Activated CD8-positive, alpha-beta memory T cell treated with anti-CD3 and anti-CD28 coated beads for 36 hours (primary cell): ENCODE results near the gene FOXA3. TPM values are rescaled to one million over a fixed set of nuclear protein-coding genes. Genes with fewer than 3 reads are reported as not detected.

ENCODE experiments used
- CTCF ChIA-PET: fragments of 350-600 bp; sonication (Branson Sonifier 250); formaldehyde crosslinking; loops from one replicate; lab custom pipeline; 2021; ENCODE audit warnings: antibody characterized with exemption; lab: Charles Lee
- POLR2A ChIA-PET: fragments of 350-600 bp; sonication (Branson Sonifier 250); formaldehyde crosslinking; loops from one replicate; lab custom pipeline; 2021; ENCODE audit warnings: antibody characterized with exemption; lab: Charles Lee
- total RNA-seq, 2 experiments: library from RNA; stranded (reverse); gene quantifications; one replicate each; pipeline ENCODE4 v1.2.3, GENCODE V29; 2021

Gene FOXA3
- total RNA-seq, 2 experiments from 2014 or later: 0.52 to 0.74 TPM

DNA sequence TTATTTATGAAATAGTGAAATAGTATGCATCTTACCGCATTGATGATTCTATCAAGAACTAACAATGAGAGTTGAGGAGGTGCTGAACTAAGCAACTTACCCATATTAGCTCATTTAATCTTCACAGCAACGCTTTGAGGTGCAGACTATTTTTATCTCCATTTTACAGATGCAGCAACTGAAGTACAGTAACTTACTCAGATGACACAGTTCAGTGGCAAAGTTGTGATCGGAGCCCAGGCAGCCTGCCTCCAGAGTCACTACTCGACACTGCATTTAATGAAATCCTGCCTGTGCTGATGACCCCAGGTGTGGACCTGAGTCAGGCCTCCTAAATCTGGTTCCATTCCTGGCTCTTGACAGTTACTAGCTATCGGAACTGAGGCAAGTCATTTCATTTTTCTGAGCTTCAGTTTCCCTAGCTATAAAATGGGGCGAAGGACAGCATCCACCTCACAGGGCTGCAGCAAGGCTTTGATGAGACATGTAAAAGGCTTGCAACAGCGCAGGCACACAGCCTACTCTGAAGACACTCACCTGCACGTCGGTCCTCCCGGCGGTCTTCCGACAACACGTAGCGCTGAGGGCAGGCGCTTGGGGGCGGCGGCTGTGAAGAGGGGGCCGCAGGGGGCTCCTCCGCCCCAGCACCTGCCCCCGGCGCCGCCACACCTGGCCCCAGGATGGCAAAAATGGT, 36.8 kb downstream of the FOXA3 start:
- ChIA-PET POLR2A (interaction anchor here (0.6 to 0.8 kb wide), 2 partner anchors 37 to 545 kb away, joined by 4 to 5 read pairs; no protein-coding TSS in a partner anchor), CTCF (interaction anchor here (0.6 to 4.3 kb wide), 6 partner anchors 15 to 132 kb away, joined by 3 to 23 read pairs (median 4); partner anchors contain the start of genes FOXA3, IRF2BP1, SIX5 and SYMPK)

DNA sequence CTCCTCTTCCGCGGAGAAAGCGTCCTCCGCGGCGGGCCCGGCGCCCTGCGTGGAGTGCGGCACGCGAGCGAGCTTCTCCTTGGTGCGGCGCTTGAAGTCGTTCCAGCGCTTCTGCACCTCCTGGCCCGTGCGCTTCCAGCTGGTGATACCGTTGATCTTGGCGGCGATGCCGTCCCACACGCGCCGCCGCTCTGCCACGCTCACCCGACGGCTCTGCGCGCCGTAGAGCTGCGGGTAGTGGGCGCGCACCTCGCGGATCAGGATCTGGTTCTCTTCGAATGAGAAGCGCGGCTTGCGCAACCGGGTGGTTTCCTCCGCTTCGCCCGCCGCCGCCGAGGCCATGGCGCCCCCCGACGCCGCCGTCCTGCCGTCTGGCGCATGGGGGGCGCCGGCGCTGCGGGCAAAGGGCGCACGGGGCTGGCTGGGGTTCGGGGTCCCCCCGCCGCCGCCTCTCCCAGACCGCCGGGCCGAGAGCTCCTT, 37.3 kb downstream of the FOXA3 start:
- ChIA-PET POLR2A (interaction anchor here (0.8 to 2.2 kb wide), 3 partner anchors 15 to 94 kb away, joined by 5 to 19 read pairs (median 6); partner anchors contain the start of genes CCDC61 and IRF2BP1), CTCF (interaction anchor here (1.3 to 4.3 kb wide), 2 partner anchors 38 to 108 kb away, joined by 4 to 23 read pairs; partner anchors contain the start of genes FOXA3 and SYMPK)

DNA sequence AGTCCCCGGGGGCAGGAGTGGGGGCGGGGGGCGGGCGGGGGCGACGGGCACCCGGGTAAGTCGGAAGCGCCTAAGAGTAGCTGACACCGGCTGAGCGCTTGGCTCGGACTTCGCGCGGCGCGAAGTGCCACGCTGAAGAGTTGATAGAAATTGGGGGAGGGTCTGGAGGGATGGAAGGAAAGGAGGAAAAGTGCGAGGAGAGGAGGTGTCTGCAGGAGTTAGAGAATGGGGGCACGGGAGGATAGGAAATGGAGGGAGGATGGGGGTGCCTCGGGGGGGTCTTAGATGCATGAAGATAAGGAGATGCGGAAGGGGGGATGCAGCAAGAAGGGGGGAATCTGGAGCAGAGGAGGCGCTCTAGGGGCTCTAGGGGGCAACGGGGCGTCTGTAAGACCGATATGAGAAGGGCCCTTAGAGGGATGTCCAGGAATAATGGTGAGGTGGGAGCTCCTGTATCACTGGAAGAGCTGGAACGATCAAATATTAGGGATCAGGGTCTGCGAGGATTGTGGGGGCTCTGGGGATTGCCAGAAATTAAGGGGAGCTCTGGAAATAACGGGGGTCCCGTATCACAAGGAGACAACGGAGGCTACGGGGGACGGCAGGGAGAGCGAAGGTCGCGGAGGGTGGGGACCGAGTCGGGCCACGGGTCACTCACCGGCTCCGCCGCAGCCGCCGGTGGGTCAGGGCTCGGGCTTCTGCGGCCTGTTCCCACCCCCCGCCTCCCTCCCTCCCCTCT, 38.0 kb downstream of the FOXA3 start, which contains the start of gene MYPOP:
Gene MYPOP (minus strand): TSS at position 702 of the 739 bp plus-strand sequence. CDS start 840 bp downstream, outside the sequence.
- ChIA-PET POLR2A (interaction anchor here (0.8 to 2.2 kb wide), 3 partner anchors 16 to 93 kb away, joined by 5 to 19 read pairs (median 6); partner anchors contain the start of genes CCDC61 and IRF2BP1), CTCF (interaction anchor here (0.5 to 4.3 kb wide), 5 partner anchors 17 to 363 kb away, joined by 3 to 23 read pairs (median 4); partner anchors contain the start of genes FOXA3 and SYMPK)

DNA sequence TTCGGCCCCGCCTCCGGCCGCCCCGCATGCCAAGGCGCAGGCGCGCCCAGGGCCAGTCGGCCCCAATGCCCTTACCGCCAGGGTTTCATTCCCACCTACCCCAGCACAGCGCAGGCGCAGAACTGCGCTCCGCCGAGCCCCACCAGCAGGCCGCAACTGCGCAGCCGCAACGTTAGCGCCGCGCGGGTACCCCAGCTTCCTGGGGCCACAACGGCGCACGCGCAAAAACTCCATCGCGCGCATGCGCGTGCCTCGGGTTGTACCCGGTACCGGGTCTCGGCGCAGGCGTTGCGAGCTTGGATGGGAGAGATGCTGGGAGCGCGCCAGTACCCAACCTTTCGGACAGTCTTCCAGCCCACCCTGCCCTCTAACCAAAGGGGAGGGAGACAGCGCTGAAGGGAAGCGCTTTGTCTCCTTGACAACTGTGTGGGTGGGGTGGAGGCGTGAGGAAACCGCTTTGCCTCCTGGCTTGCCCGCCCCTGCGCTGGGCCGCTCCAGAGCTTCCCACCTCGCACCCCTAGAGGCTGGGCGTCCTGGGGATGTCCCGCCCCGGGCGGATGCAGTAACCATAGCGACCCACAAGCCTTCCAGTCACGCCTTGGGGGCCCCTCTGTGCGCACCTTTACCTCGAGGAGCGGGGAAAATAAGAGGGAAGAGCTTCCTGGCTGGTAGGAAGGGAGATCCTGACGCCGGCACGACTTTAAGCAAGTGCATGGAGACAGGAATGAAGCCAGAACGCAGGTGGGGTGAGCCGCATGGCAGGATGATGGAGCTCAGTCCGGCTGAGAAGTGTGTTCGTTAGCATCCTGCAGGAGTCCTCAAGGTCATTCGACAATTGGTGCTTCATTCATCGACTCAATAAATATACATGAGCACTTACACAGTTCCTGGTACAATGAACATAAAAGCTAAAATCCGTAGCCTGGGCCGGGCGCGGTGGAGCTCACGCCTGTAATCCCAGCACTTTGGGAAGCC, 38.8 kb downstream of the FOXA3 start:
- CTCF ChIA-PET: interaction anchor here (0.5 to 4.3 kb wide), 7 partner anchors 18 to 843 kb away, joined by 3 to 23 read pairs (median 4); partner anchors contain the start of genes FOXA3 and SYMPK
- POLR2A ChIA-PET: interaction anchor here (0.5 to 2.2 kb wide), 5 partner anchors 17 to 227 kb away, joined by 3 to 19 read pairs (median 6); partner anchors contain the start of genes CCDC61, IRF2BP1 and SYMPK

DNA sequence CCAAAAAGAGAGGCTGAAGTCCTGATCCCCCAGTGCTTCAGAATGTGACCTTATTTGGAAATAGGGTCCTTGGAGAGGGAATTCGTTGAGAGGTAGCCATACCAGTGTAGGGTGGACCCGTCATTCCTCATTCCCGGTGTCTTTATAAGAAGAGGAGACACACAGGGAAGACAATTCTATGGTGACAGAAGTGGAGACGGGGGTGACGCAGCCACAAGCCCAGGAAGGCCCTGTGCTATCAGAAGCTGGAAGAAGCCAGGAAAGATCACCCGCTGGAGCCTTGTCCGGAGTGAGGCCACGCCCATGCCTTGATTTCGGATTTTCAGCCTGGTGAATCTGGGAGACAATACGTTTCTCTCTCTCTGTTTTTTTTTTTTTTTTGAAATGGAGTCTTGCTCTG, 40.9 kb downstream of the FOXA3 start:
- ChIA-PET CTCF (no interaction called here), POLR2A (no interaction called here)

DNA sequence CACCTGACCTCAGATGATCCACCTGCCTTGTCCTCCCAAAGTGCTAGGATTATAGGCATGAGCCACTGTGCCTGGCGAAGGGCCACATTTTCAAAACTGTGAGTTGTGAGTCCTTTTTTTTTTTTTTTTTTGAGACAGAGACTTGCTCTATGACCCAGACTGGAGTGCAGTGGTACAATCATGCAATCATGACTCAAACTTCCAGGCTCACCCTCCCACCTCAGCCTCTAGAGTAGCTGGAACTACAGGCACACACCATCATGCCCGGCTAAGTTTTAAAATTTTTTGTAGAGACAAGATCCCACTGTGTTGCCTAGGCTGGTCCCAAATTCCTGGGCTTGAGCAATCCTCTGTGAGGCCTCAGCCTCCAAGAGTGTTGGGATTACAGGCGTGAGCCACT, 42.1 kb downstream of the FOXA3 start:
- ChIA-PET POLR2A (no interaction called here), CTCF (interaction anchor here (0.6 to 1.8 kb wide), 4 partner anchors 20 to 116 kb away, joined by 3 to 6 read pairs (median 3); no protein-coding TSS in a partner anchor)

DNA sequence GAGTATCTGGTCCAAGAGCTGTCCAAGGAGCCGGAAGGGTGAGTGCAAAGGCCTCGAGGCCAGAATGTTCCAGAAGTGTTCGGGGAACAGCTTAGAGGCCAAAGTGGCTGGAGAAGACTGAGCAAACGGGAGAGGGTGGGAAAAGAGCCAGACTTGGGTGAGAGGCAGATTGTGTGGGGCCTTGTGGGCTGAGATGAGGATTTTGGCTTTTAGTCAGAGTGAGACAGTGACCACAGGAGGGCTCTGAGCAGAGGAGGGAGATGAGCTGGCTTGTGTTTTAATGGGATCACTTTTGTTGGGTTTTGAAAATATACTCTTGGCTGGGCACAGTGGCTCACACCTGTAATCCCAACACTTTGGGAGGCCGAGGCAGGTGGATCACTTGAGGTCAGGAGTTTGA, 44.8 kb downstream of the FOXA3 start:
- CTCF ChIA-PET: interaction anchor here (0.6 to 1.3 kb wide), 2 partner anchors 101 to 178 kb away, joined by 3 read pairs; partner anchors contain the start of gene FBXO46

DNA sequence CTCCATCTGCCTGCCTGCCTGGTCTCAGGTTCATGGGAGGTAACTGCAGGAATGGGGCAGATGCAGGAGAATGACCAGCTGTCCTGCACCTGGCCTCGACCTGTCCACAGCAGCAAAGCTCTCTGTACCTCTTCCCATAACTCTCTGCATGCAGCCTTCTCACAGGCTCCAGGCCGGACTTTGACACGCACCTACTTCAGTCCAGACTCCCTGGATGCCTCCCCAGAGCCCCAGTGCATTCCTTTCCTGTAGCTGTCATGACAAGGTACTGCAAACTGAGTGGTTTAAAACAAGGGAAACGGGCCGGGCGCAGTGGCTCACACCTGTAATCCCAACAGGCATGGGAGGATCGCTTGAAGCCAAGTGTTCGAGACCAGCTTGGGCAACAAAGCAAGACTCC, 47.2 kb downstream of the FOXA3 start:
- CTCF ChIA-PET: no interaction called here
- POLR2A ChIA-PET: no interaction called here

More for the DNA sequence above, 44.8 kb downstream of the FOXA3 start:
- POLR2A ChIA-PET: no interaction called here

DNA sequence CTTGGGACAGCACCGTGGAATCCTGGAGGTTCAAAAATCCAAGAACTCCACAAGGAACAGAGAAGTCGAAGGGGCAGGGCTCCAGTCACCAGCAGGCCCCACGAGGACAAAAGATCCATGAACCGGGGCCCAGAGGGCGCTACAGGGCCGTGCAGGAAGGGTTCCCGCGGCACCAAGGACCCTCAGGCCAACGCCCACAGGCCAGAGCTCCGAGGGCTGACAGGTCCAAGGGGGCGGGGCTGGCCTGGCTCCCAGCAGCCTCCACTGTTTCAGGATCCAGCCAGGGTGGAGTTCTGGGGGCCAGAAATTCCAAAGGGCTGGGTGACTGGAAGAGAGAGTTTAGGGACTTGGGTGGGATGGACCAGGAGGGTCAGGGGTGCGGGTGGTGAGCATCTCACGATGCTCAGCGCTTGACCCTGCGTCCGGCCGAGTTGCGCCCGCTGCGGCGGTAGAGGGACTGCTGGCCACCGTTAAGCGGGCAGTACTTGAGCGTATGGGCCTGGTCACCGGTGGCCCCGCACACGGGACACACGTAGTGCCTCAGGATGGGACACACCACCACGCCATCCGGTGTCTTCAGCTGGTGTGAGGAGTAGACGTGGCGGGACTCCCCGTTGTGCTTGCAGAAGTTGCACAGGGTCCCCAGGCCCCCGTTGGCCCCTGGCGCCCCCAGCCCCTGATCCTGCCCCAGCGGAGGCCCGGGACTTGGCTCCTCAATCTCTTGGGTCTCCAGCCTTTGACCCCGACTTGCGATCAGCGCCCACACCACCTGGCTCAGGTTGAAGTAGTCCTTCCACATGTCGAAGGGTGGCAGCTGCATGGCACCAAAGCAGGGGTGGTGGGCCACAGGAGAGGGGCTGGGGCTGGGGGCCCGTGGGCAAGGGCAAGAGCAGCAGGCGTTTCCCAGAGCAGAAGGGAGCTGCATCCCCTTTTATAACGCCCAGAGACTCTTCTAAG, 50.0 kb downstream of the FOXA3 start, which contains the start of gene NANOS2:
Gene NANOS2 (minus strand): TSS at position 905 of the 957 bp plus-strand sequence. CDS start 85 bp downstream, at position 820.
- CTCF ChIA-PET: interaction anchor here (0.8 kb wide), 1 partner anchor 16 kb away, joined by 3 read pairs; no protein-coding TSS in a partner anchor

DNA sequence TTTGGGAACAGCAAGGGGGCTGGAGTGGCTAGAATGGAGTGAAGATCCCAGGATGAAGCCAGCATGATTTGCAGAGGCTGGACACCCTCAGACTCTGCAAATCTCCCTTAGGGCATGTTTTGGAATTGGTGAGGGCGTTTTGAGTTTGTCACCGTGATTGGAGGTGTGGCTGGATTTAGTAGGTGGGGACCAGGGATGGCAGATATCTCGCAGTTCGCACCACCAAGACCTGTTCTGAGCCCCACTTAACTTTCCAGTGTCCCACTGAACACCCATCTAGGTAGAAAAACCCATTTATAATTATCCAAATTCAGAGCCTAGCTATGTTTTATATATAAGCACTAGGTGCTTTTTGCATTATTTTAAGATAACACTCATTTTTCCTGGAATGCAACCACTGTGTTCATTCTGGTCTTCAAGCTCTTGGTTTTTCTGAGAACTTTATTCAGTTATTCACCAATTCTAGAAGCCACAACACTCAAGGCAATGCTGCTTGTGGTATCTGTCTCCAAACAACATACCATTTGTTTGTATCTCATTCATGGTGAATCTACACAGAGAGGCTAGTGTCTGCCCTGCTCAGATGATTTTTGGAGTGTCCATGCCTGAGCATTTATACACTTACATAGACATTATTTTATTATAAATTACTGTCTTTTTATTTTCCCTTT, 53.4 kb downstream of the FOXA3 start:
- ChIA-PET POLR2A (no interaction called here), CTCF (interaction anchor here (0.7 kb wide), 2 partner anchors 28 to 54 kb away, joined by 3 to 4 read pairs; partner anchors contain the start of gene SYMPK)

More for the DNA sequence above, 50.0 kb downstream of the FOXA3 start, which contains the start of gene NANOS2:
- POLR2A ChIA-PET: no interaction called here

DNA sequence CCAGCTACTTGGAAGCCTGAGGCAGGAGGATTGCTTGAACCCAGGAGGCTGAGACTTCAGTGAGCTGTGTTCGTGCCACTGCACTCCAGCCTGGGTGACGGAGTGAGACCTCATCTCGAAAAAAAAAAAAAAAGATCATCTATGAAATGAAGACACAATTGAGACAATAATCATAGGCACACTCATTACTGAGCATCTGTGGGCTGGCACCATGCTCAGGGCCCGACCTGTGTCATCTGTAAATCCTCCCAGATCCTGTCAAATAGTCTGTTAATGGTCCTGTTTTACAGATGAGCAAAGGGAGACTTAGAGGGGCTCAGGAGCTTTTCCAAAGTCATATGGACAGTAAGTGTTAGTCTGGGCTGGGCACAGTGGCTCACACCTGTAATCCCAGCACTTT, 54.6 kb downstream of the FOXA3 start:
- POLR2A ChIA-PET: interaction anchor here (0.6 kb wide), 1 partner anchor 9 kb away, joined by 4 read pairs; no protein-coding TSS in a partner anchor
- CTCF ChIA-PET: no interaction called here

DNA sequence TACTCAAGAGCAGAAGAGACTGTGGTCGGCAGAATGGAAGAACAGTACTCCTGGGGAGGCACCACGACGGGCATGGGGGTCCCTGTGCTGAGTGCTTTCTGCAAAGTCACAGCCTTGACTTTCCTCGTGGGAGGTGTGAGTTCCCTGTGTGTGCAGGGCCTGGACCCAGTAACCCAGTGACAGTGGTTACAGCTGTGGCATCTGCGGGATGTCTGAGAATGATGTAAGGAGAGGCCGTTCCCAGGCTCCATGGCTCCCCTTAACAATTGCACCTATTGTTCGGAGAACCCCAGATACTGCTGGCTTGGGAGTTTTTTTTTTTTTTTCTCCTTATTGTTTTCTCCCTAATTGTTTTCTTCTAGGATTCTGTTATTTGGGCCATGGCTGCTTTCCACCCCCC, 55.6 kb downstream of the FOXA3 start:
- CTCF ChIA-PET: interaction anchor here (0.7 kb wide), 1 partner anchor 10 kb away, joined by 3 read pairs; no protein-coding TSS in a partner anchor
- POLR2A ChIA-PET: interaction anchor here (0.5 kb wide), 1 partner anchor 203 kb away, joined by 4 read pairs; no protein-coding TSS in a partner anchor

DNA sequence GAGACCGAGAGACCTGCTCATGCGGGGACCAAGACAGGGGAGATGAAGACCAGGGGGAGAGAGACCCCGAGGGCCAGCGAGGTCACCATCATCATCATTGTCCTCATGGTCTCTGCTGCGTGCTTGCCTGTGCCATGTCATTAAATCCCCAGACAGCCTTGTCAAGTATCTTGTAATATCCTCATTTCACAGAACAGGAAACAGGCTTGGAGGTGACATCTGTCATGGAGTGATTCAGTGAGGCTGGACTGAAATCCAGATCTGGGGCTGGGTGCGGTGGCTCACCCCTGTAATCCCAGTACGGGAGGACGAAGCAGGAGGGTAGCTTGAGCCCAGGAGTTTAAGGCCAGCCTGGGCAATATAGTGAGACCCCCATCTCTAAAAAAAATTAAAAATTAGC, 56.3 kb downstream of the FOXA3 start:
- ChIA-PET POLR2A (interaction anchor here (0.6 kb wide), 1 partner anchor 54 kb away, joined by 8 read pairs; no protein-coding TSS in a partner anchor), CTCF (no interaction called here)

DNA sequence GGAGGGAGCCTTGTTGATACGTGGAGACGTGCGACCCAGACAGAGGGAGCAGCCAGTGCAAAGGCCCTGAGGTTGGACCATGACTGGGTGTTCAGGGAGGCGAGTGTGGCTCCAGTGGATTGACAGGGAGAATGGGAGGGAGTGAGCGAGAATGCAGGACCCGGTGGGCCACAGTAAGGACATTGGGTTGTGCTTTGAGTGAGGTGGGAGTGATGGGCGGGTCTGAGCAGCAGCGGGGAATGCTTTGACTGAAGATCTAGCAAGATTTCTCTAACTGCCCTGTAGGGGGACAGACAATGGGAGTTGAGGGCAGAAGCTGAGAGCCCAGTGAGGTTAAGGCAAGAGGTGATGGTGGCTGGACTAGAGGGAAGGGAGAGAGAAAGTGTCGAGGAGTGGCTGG, 58.2 kb downstream of the FOXA3 start:
- POLR2A ChIA-PET: no interaction called here
- CTCF ChIA-PET: interaction anchor here (1.0 kb wide), 1 partner anchor 19 kb away, joined by 7 read pairs; no protein-coding TSS in a partner anchor
